HFFc6 (cell line): ENCODE measurements around the gene ULK2. TPM values are rescaled to one million over a fixed set of nuclear protein-coding genes. Genes with fewer than 3 reads are reported as not detected.

Source experiments
- total RNA-seq, 6 experiments: library from RNA; stranded (reverse); fragmentation: NEBNext Ultra II Directional; extraction: Animal tissue kit (Norgen Biotek cat#: 25700); gene quantifications; 2 replicates in 1 of 6; 3 replicates in 5 of 6; pipeline ENCODE4 v1.2.3, GENCODE V29; 2021

The ULK2 gene
- total RNA-seq, 6 experiments from 2014 or later: 4.2 to 10.4 (median 6.3) TPM

Other genes starting within 250 kb of the ULK2 start
- gene ALDH3A2, start 219.2 kb downstream of the ULK2 start, total RNA-seq: 10 to 100 TPM; 12.0 to 20.6 (median 18.4) TPM
- not detected for gene SLC47A2, start 151.4 kb downstream of the ULK2 start, total RNA-seq
- gene ALDH3A1, start 119.6 kb downstream of the ULK2 start, total RNA-seq: under 1 TPM in 2 of 6 experiments, not detected in 4; 0.24 to 0.25 TPM
- 10 to 100 TPM; 23.3 to 31.3 (median 27.0) TPM for gene AKAP10, start 109.9 kb upstream of the ULK2 start, total RNA-seq
- 10 to 100 TPM; 19.2 to 33.7 (median 29.4) TPM for gene SPECC1, start 141.4 kb upstream of the ULK2 start, total RNA-seq